Endodermal cell (in vitro differentiated cells): ENCODE results near the gene EFCAB11. TPM values are rescaled to one million over a fixed set of nuclear protein-coding genes. Genes with fewer than 3 reads are reported as not detected.

ENCODE experiments used
- DNase-seq: peaks from one replicate; pipeline ENCODE4 v3.0.0-alpha.2; 2017
- H3K27ac ChIP-seq: 2 replicates; pipeline ENCODE4 v1.5.1; 2013; ENCODE audit warnings: mild to moderate bottlenecking, low read depth, low read length, moderate library complexity
- H3K27me3 ChIP-seq: 2 replicates; pipeline ENCODE4 v1.6.1; 2013; ENCODE audit warnings: mild to moderate bottlenecking, low read length, moderate library complexity; ENCODE audit not compliant: insufficient read depth, control insufficient read depth, poor library complexity, severe bottlenecking
- H3K36me3 ChIP-seq: 2 replicates; pipeline ENCODE4 v1.7.0; 2013; ENCODE audit warnings: mild to moderate bottlenecking, low read length, moderate library complexity; ENCODE audit not compliant: control insufficient read depth, insufficient read depth
- H3K4me1 ChIP-seq: one replicate; pipeline ENCODE4 v1.7.0; 2013; ENCODE audit warnings: low read length; ENCODE audit not compliant: control insufficient read depth, insufficient read depth
- H3K4me3 ChIP-seq: 2 replicates; pipeline ENCODE4 v1.5.1; 2013; ENCODE audit warnings: mild to moderate bottlenecking, low read length, moderate library complexity
- H3K9ac ChIP-seq: 2 replicates; pipeline ENCODE4 v1.6.1; 2013; ENCODE audit warnings: mild to moderate bottlenecking, low read length, moderate library complexity; ENCODE audit not compliant: poor library complexity, severe bottlenecking; ENCODE audit errors: extremely low read depth
- H3K9me3 ChIP-seq: 2 replicates; pipeline ENCODE4 v1.6.1; 2013; ENCODE audit warnings: mild to moderate bottlenecking, low read length, moderate library complexity; ENCODE audit not compliant: control insufficient read depth
- H3K27ac Mint-ChIP-seq: 2 replicates; pipeline ENCODE4 v1.8.0; 2020; ENCODE audit warnings: mixed read lengths
- H3K27me3 Mint-ChIP-seq: 2 replicates; pipeline ENCODE4 v1.8.0; 2021; ENCODE audit warnings: mild to moderate bottlenecking, mixed read lengths; ENCODE audit not compliant: insufficient read depth
- H3K36me3 Mint-ChIP-seq: 2 replicates; pipeline ENCODE4 v1.8.0; 2020; ENCODE audit warnings: low read depth, mixed read lengths
- H3K4me1 Mint-ChIP-seq: 2 replicates; pipeline ENCODE4 v1.8.0; 2020; ENCODE audit warnings: mixed read lengths
- H3K4me3 Mint-ChIP-seq: 2 replicates; pipeline ENCODE4 v1.8.0; 2020; ENCODE audit warnings: mild to moderate bottlenecking, moderate library complexity, mixed read lengths
- H3K9me3 Mint-ChIP-seq: 2 replicates; pipeline ENCODE4 v1.8.0; 2020; ENCODE audit warnings: mild to moderate bottlenecking, mixed read lengths
- CTCF ChIP-seq: fragments of 200-600 bp; sonication (generic); conservative IDR thresholded peaks from 2 replicates; pipeline ENCODE4 v1.5.0; 2021; ENCODE audit warnings: antibody characterized with exemption, mild to moderate bottlenecking
- WGBS, 2 experiments: methylation state at CpG; one replicate each; pipeline versions ENCODE4 v1.1.5 to v1.1.7; 2013; ENCODE audit warnings: missing lambda C conversion rate in 2 of 2, mixed read lengths in 1 of 2; ENCODE audit not compliant: insufficient coverage in 1 of 2, insufficient read length in 1 of 2; 5-methylcytosine and 5-hydroxymethylcytosine counted together
- total RNA-seq, 2 donors: library from RNA; stranded (reverse); fragmentation: NEBNext Ultra II Directional in 1 of 2; extraction: Animal tissue kit (Norgen Biotek cat#: 25700) in 1 of 2; gene quantifications; 2 replicates in 1 of 2; 3 replicates in 1 of 2; pipeline ENCODE4 v1.2.1, GENCODE V29; 2021

EFCAB11 gene
- total RNA-seq, 2 donors from 2014 or later = 23.8 to 47.6 TPM

GRCh38 chr14:89798212-89798773, 156.2 kb downstream of the EFCAB11 start:
- WGBS, 2 experiments = 85 to 90% methylated on average over 2 to 3 of the region's 4 CpGs
- no peak for DNase-seq
- Histone ChIP-seq H3K4me3 (no peak overlapping the region), H3K27me3 (no peaks in the 10 kb centered on the region), H3K4me1 (no peaks in the 10 kb centered on the region), H3K9me3 (no peaks in the 10 kb centered on the region), H3K27ac (no peak overlapping the region), H3K9ac (no peak overlapping the region), H3K36me3 (no peaks in the 10 kb centered on the region)
- Mint-ChIP-seq H3K9me3 (no peaks in the 10 kb centered on the region), H3K36me3 (peaks cover 2% of the 10 kb centered on the region), H3K4me3 (no peak overlapping the region), H3K4me1 (no peaks in the 10 kb centered on the region), H3K27ac (no peak overlapping the region), H3K27me3 (no peaks in the 10 kb centered on the region)
- TF ChIP-seq CTCF = no peak

- no peak overlapping the region for H3K4me3 Mint-ChIP-seq
- Histone ChIP-seq H3K9ac (no peak overlapping the region), H3K27ac (no peak overlapping the region), H3K36me3 (no peaks in the 10 kb centered on the region), H3K9me3 (no peaks in the 10 kb centered on the region), H3K4me3 (no peak overlapping the region), H3K27me3 (no peaks in the 10 kb centered on the region), H3K4me1 (no peaks in the 10 kb centered on the region)
- no peaks in the 10 kb centered on the region for H3K27me3 Mint-ChIP-seq
- WGBS, 2 experiments = 78 to 95% methylated on average over 3 to 5 of the region's 5 CpGs
- H3K4me1 Mint-ChIP-seq = no peaks in the 10 kb centered on the region
- no peak for TF ChIP-seq CTCF
- no peak for DNase-seq
- peaks cover 2% of the 10 kb centered on the region for H3K36me3 Mint-ChIP-seq
- no peak overlapping the region for H3K27ac Mint-ChIP-seq
- H3K9me3 Mint-ChIP-seq = no peaks in the 10 kb centered on the region
Observed at GRCh38 chr14:89797148-89797547, 157.4 kb downstream of the EFCAB11 start.

- no peak for TF ChIP-seq CTCF
- Mint-ChIP-seq H3K4me1 (no peaks in the 10 kb centered on the region), H3K27ac (no peak overlapping the region), H3K4me3 (no peak overlapping the region), H3K27me3 (no peaks in the 10 kb centered on the region), H3K9me3 (no peaks in the 10 kb centered on the region), H3K36me3 (peaks cover 2% of the 10 kb centered on the region)
- Histone ChIP-seq H3K9ac (no peak overlapping the region), H3K36me3 (no peaks in the 10 kb centered on the region), H3K9me3 (no peaks in the 10 kb centered on the region), H3K4me1 (no peaks in the 10 kb centered on the region), H3K27ac (no peak overlapping the region), H3K27me3 (no peaks in the 10 kb centered on the region), H3K4me3 (no peak overlapping the region)
- 95 to 100% methylated on average over 2 of the region's 3 CpGs for WGBS, 2 experiments
- DNase-seq = no peak
Observed at GRCh38 chr14:89794096-89794495, 160.4 kb downstream of the EFCAB11 start.
